Subcutaneous abdominal adipose tissue (tissue), 5 donors: Measurements from ENCODE around the gene PTGDS.

Experiments
- H3K27ac ChIP-seq: one replicate; pipeline ENCODE4 v1.7.0; 2013; ENCODE audit warnings: low read depth, mild to moderate bottlenecking, inconsistent platforms, low read length, moderate library complexity
- H3K27me3 ChIP-seq, 5 donors: one replicate each; pipeline ENCODE4 v1.7.0; 2013; ENCODE audit warnings: low read length in 5 of 5, inconsistent platforms in 1 of 5; ENCODE audit not compliant: control insufficient read depth in 5 of 5, insufficient read depth in 4 of 5
- H3K36me3 ChIP-seq, 5 donors: one replicate each; pipeline ENCODE4 v1.7.0; 2013; ENCODE audit warnings: low read length in 5 of 5; ENCODE audit not compliant: control insufficient read depth in 5 of 5, insufficient read depth in 5 of 5
- H3K4me1 ChIP-seq, 5 donors: one replicate each; pipeline ENCODE4 v1.7.0; 2013; ENCODE audit warnings: low read length in 5 of 5, mild to moderate bottlenecking in 3 of 5, moderate library complexity in 1 of 5; ENCODE audit not compliant: control insufficient read depth in 5 of 5, insufficient read depth in 5 of 5
- H3K4me3 ChIP-seq, 5 donors: one replicate each; pipeline ENCODE4 v1.7.0; 2013; ENCODE audit warnings: low read length in 5 of 5, low read depth in 1 of 5
- H3K9ac ChIP-seq, 5 donors: one replicate each; pipeline ENCODE4 v1.7.0; 2013; ENCODE audit warnings: low read length in 5 of 5, mild to moderate bottlenecking in 4 of 5, moderate library complexity in 3 of 5
- H3K9me3 ChIP-seq, 5 donors: one replicate each; pipeline ENCODE4 v1.7.0; 2013; ENCODE audit warnings: low read length in 5 of 5; ENCODE audit not compliant: control insufficient read depth in 5 of 5
- donor health status: healthy.
- donor health status: healthy.
- donor health status: healthy.
- donor health status: healthy.
- donor health status: healthy.

PTGDS gene

DNA sequence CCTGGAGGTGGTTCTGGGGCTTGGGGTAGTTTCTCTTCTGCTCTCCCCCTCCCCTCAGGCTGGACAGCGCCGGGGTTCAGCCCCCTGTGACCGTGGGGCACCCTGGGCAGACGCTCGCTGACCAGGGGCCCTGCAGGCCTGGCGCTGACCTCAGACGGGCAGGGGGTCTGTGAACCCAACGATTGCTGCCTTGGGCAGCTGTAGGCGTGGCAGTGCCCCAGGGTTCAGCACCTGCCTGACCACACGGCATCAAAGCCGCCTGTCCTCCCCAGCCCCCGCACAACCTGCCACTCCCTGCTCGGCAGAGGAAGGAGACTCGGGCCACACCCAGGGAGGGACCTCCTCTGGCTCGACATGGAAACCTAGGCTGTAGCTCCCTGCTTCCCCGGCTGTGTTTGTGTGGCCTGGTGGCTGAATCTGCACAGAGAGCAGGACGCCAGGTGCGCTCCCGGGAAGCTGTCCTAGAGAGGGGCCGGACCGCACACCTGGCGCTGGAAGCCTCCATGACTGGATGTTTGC lies 13.1 kb upstream of the PTGDS start:
- no peaks in the 10 kb centered on the region for H3K9me3 ChIP-seq
- no peak overlapping the region for H3K27ac ChIP-seq
- no peak overlapping the region for H3K9ac ChIP-seq
- H3K27me3 ChIP-seq, result peaks cover 0 to 7% (median 3%) of the 10 kb centered on the region in 5 donors
- no peaks in the 10 kb centered on the region for H3K36me3 ChIP-seq
- H3K4me1 ChIP-seq, result peaks cover 2 to 28% (median 15%) of the 10 kb centered on the region in 5 donors
- H3K4me3 ChIP-seq, result no peak overlapping the region

DNA sequence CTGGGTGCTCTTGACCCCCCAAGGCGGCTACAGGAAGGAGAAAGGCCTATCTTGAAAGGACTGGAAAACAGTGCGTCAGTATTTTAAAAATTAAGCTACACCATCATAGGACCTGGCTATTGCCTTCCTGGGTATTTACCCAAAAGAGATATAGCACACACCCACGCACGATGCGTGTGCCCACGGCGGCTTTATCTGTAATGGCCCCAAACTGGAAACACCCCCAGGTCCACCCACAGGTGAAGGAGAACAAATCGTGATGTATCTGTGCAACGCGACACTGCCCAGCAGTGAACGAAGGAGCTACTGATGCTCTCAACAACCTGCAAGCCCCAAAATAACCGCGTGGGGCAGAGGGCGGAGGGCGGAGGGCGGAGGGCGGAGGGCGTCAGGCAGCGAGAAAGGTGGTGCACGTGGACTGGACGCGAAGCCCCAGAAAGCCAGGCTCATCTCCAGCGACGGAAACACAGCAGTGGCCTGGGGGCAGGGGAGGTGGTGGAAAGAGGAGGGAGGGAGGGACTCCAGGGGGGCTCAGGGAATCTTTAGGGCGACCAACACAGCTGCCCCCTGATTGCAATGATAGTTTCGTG lies 12.4 kb upstream of the PTGDS start:
- H3K4me1 ChIP-seq, result peaks cover 2 to 28% (median 15%) of the 10 kb centered on the region in 5 donors
- peaks cover 0 to 8% (median 3%) of the 10 kb centered on the region in 5 donors for H3K27me3 ChIP-seq
- no peak overlapping the region for H3K27ac ChIP-seq
- H3K4me3 ChIP-seq, result no peak overlapping the region
- H3K36me3 ChIP-seq, result no peaks in the 10 kb centered on the region
- H3K9ac ChIP-seq, result no peak overlapping the region
- no peaks in the 10 kb centered on the region for H3K9me3 ChIP-seq

DNA sequence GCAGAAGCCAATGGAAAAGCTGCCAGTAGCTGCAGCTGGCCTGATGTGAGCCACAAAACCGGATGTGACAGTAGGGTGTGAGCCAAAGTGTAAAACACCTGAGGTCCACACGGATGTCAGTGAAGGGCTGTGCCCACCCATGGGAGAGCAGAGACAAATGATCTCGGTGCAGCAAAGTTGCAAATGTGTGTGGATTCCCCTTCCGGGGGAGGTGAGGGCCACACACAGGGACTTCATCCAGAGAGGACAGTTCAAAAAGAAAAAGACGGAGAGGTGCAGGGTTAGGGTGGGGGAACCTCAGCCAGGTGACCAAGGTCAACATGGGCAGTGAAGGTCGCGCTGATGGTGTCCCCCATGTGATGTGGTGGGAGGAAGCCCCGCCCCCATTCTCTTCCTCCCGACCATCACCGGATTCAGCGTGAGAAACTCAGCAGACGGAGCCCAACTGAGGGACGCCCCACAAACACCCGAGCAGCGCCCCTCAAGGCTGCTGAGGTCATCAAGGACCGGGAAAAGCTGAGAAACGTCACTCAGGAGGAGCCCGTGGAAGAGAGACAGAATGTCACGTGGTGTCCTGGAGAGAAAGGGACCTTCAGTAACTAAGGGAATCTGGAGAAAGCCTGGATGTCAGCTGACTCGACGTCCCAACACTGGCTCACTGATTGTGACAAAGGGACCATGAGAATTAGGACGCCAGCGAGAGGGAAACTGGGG lies 11.4 kb upstream of the PTGDS start:
- H3K9me3 ChIP-seq, result no peaks in the 10 kb centered on the region
- H3K4me3 ChIP-seq, result no peak overlapping the region
- peaks cover 2 to 27% (median 14%) of the 10 kb centered on the region in 5 donors for H3K4me1 ChIP-seq
- peaks cover 3 to 12% (median 9%) of the 10 kb centered on the region in 5 donors for H3K27me3 ChIP-seq
- peak overlapping the region in 1 of 5 donors; percentile 30 for H3K9ac ChIP-seq
- H3K36me3 ChIP-seq, result no peaks in the 10 kb centered on the region
- no peak overlapping the region for H3K27ac ChIP-seq

DNA sequence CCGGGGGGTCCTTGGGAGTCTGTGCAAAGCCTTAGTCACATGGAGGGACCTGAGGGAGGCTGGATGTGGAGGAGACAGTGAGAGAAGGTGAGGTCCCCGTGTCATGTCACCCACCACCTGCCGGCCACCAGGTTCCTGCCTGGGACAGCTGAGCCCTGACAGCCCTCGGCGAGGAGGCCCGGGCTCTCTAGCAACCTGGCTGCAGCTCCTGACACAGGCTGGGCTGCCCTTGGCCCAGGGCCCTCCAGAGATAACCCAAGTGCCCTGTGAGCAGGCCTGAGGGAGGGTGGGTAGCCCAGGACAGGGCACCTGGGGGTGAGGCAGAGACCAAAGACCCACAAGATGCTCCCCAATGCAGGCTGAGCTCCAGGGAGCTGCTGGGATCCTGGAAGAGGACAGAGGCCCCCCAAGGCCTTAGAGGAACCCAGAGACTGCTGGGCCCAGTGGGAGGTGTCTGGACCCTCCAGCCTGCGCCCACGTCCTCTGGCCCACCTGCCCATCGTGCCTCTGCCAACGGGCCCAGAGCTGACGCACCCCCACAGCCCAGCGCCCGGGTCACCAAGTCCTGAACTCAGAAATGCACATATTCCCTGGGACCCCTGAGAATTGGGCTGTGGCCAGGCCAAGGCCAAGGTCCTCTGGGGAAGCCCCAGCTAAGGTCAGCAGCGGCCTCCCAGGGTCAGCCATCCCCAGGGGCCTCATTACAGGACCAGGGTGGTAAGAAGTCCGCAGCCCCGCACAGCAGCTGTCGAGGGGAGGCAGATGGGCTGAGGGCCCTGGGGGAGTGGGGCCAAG lies 8.8 kb upstream of the PTGDS start:
- Histone ChIP-seq H3K4me1 (peaks cover 0 to 12% (median 5%) of the 10 kb centered on the region in 5 donors), H3K9ac (no peak overlapping the region), H3K4me3 (no peak overlapping the region), H3K27ac (no peak overlapping the region), H3K9me3 (no peaks in the 10 kb centered on the region), H3K27me3 (peaks cover 3 to 13% (median 9%) of the 10 kb centered on the region in 5 donors), H3K36me3 (no peaks in the 10 kb centered on the region)

DNA sequence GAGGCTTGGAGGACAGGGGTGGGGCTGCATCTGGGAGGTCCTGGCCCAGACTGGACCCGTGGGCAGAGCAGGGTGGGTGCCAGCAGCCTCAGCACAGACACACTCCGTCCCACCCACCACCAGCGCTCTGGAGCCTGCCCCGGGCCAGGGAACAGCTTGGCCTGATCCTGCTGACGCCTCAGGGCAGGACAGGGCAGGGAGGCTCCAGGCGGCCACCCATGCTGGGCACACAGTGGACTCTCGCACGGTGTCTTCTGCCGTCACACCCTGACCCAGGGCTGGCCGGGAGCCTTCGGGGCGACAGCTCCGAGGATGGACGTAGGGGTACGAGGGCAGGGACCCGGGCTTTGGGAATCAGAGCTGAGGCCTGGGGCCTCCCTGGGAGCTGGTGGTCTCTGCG lies 8.2 kb upstream of the PTGDS start:
- Histone ChIP-seq H3K27me3 (peaks cover 3 to 13% (median 9%) of the 10 kb centered on the region in 5 donors), H3K9me3 (no peaks in the 10 kb centered on the region), H3K4me1 (peaks cover 0 to 11% (median 5%) of the 10 kb centered on the region in 5 donors), H3K27ac (no peak overlapping the region), H3K9ac (no peak overlapping the region), H3K36me3 (no peaks in the 10 kb centered on the region), H3K4me3 (no peak overlapping the region)

DNA sequence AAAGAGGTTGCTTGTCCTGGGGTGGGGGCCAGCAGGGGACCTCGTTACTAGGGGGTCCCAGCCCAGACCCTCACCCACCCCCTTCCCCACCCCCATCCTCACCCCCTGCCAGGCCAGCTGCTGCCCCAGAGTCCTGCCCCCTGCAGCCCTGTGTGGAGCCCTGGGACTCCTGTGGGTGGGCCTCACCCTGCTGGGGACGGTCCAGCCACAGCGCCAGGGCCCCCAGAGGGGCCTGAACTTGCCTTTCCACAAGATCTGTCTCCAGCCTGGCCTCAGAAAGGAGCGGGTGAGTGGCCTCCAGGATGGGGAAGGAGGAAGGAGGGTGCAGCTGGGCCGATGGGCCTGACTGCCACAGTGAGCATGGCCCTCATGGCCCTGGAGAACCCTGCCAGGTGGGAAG lies 7.5 kb upstream of the PTGDS start:
- no peak overlapping the region for H3K4me3 ChIP-seq
- no peaks in the 10 kb centered on the region for H3K36me3 ChIP-seq
- no peaks in the 10 kb centered on the region for H3K9me3 ChIP-seq
- no peak overlapping the region for H3K9ac ChIP-seq
- peaks cover 3 to 13% (median 9%) of the 10 kb centered on the region in 5 donors for H3K27me3 ChIP-seq
- H3K4me1 ChIP-seq, result peaks cover 0 to 13% (median 5%) of the 10 kb centered on the region in 5 donors
- no peak overlapping the region for H3K27ac ChIP-seq

DNA sequence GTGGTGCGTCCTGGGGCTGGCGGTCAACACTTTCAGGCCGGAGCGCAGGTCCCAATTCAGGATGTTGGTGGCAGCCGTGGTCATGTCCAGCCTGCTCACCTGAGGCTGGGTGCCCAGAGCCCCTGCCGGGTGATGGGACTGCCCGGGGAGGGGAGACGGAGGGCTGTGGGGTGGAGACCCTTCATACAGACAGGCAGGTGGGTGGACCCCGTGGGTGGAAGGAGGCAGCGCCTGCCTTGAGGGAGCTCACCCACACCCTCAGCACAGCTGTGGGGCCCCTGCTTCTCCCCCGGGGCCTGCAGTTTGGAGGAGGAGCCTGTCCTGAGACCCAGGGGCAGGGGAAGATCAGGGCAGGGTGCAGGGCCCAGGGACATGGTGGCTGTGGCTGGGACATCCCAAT lies 6.9 kb upstream of the PTGDS start:
- H3K36me3 ChIP-seq, result no peaks in the 10 kb centered on the region
- no peaks in the 10 kb centered on the region for H3K9me3 ChIP-seq
- peaks cover 0 to 19% (median 5%) of the 10 kb centered on the region in 5 donors for H3K4me1 ChIP-seq
- H3K9ac ChIP-seq, result no peak overlapping the region
- H3K4me3 ChIP-seq, result no peak overlapping the region
- H3K27ac ChIP-seq, result no peak overlapping the region
- peaks cover 3 to 13% (median 9%) of the 10 kb centered on the region in 5 donors for H3K27me3 ChIP-seq

DNA sequence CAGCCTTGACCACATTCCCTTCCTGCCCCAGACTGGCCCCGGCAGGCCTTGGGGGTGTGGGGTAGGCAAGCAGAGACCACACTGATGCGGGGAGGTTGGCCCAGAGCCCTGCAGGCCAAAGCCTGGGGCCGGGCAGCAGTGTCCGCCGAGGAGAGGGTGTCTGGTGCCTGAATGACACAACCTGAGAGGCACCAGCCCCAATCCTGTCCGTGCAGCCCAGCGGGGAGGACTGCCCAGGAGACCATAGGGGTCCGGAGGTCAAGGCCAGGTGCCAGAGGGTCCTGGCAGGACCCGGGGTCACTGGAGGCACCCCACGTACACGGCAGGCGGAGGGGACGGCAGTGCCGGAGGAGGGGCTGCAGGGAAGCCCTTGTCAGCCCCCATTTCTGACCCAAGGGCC lies 5.6 kb upstream of the PTGDS start:
- Histone ChIP-seq H3K9ac (no peak overlapping the region), H3K4me1 (peaks cover 0 to 22% (median 0%) of the 10 kb centered on the region in 5 donors), H3K36me3 (no peaks in the 10 kb centered on the region), H3K27ac (no peak overlapping the region), H3K27me3 (peaks cover 3 to 7% (median 6%) of the 10 kb centered on the region in 5 donors), H3K4me3 (no peak overlapping the region), H3K9me3 (no peaks in the 10 kb centered on the region)

DNA sequence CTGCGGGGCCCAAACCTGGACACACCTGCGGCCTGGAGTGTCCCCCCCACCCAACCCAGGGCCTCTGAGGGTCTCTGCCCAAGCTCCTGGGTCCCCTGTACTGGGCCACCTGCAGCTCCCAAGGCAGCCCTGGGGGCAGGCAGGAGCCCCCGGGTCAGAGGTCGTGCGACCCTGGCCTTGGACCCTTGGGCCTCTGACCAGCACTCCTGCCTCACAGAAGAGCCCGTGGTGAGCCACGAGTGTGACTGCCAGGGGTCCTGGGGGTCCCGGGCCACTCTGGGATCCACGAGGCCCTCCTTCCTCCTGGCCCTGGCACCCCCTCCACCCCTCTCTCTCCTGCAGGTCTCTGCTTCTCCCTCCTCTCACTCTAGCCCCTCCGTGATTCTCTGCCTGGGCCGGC lies 5.0 kb upstream of the PTGDS start:
- Histone ChIP-seq H3K36me3 (no peaks in the 10 kb centered on the region), H3K9me3 (no peaks in the 10 kb centered on the region), H3K4me1 (peaks cover 0 to 27% (median 6%) of the 10 kb centered on the region in 5 donors), H3K27ac (no peak overlapping the region), H3K27me3 (peaks cover 3 to 7% (median 6%) of the 10 kb centered on the region in 5 donors), H3K9ac (no peak overlapping the region), H3K4me3 (no peak overlapping the region)
